SK-N-SH treated with all-trans-retinoic acid at 6 μM for 48 hours (cell line): ENCODE results near the gene C15orf39.

Experiments used
- ATAC-seq: fragments of 200-7000 bp; cut with Tn5 transposase; 3 replicates; pipeline ENCODE4 v1.9.1; 2020; ENCODE audit warnings: mild to moderate bottlenecking, moderate library complexity
- ARNTL ChIP-seq: fragments of 450-650 bp; formaldehyde crosslinking; IDR thresholded peaks from 2 replicates; pipeline ENCODE4 v1.5.0; 2020; ENCODE audit warnings: low read depth, mild to moderate bottlenecking, moderate library complexity, borderline replicate concordance
- BACH2 ChIP-seq: fragments of 250-450 bp; sonication (Bioruptor Pico); IDR thresholded peaks from 2 replicates; pipeline ENCODE4 v1.9.0; 2021; ENCODE audit warnings: mild to moderate bottlenecking, borderline replicate concordance
- CREB5 ChIP-seq: fragments of 250-450 bp; sonication (Bioruptor Pico); IDR thresholded peaks from 2 replicates; pipeline ENCODE4 v1.5.1; 2020; ENCODE audit warnings: low read depth, mild to moderate bottlenecking, moderate library complexity
- CSDC2 ChIP-seq: fragments of 250-450 bp; sonication (Bioruptor Pico); IDR thresholded peaks from 2 replicates; pipeline ENCODE4 v1.5.0; 2020; ENCODE audit warnings: mild to moderate bottlenecking, moderate library complexity
- CSRNP3 ChIP-seq: fragments of 250-450 bp; sonication (Bioruptor Pico); IDR thresholded peaks from 2 replicates; pipeline ENCODE4 v1.5.1; 2021; ENCODE audit warnings: mild to moderate bottlenecking, moderate library complexity
- ESRRG ChIP-seq: fragments of 250-450 bp; sonication (Bioruptor Pico); IDR thresholded peaks from 2 replicates; pipeline ENCODE4 v1.6.1; 2021; ENCODE audit warnings: mild to moderate bottlenecking
- GLIS3 ChIP-seq: fragments of 250-450 bp; sonication (Bioruptor Pico); IDR thresholded peaks from 2 replicates; pipeline ENCODE4 v1.5.0; 2020; ENCODE audit warnings: mild to moderate bottlenecking, moderate library complexity
- ISL1 ChIP-seq: fragments of 250-450 bp; sonication (Bioruptor Pico); IDR thresholded peaks from 2 replicates; pipeline ENCODE4 v2.1.2; 2022; ENCODE audit warnings: mild to moderate bottlenecking, moderate library complexity
- OSR1 ChIP-seq: fragments of 250-450 bp; sonication (Bioruptor Pico); IDR thresholded peaks from 2 replicates; pipeline ENCODE4 v1.8.0; 2022; ENCODE audit warnings: moderate library complexity, mild to moderate bottlenecking, inconsistent platforms
- PATZ1 ChIP-seq: fragments of 250-450 bp; sonication (Bioruptor Pico); IDR thresholded peaks from 2 replicates; pipeline ENCODE4 v1.8.0; 2020; ENCODE audit warnings: mild to moderate bottlenecking, moderate library complexity, borderline replicate concordance
- POU6F1 ChIP-seq: fragments of 250-450 bp; sonication (Bioruptor Pico); IDR thresholded peaks from 2 replicates; pipeline ENCODE4 v1.8.0; 2021; ENCODE audit warnings: low read depth, mild to moderate bottlenecking, moderate library complexity, borderline replicate concordance
- PPARA ChIP-seq: fragments of 250-450 bp; sonication (Bioruptor Pico); IDR thresholded peaks from 2 replicates; pipeline ENCODE4 v1.5.0; 2020; ENCODE audit warnings: mild to moderate bottlenecking, borderline replicate concordance
- RARB ChIP-seq: fragments of 250-450 bp; sonication (Bioruptor Pico); IDR thresholded peaks from 2 replicates; pipeline ENCODE4 v1.8.0; 2021; ENCODE audit warnings: mild to moderate bottlenecking, moderate library complexity
- SNAI2 ChIP-seq: fragments of 250-450 bp; sonication (Bioruptor Pico); IDR thresholded peaks from 2 replicates; pipeline ENCODE4 v1.5.0; 2020; ENCODE audit warnings: mild to moderate bottlenecking, moderate library complexity
- TOX ChIP-seq: fragments of 250-450 bp; sonication (Bioruptor Pico); IDR thresholded peaks from 2 replicates; pipeline ENCODE4 v1.8.0; 2021; ENCODE audit warnings: mild to moderate bottlenecking, moderate library complexity, borderline replicate concordance
- TSHZ2 ChIP-seq: fragments of 250-450 bp; sonication (Bioruptor Pico); IDR thresholded peaks from 2 replicates; pipeline ENCODE4 v1.5.0; 2020; ENCODE audit warnings: mild to moderate bottlenecking, moderate library complexity
- ZC3H10 ChIP-seq: fragments of 250-450 bp; sonication (Bioruptor Pico); IDR thresholded peaks from 2 replicates; pipeline ENCODE4 v1.5.1; 2021; ENCODE audit warnings: mild to moderate bottlenecking, moderate library complexity
- ZFP3 ChIP-seq: fragments of 250-450 bp; sonication (Bioruptor Pico); IDR thresholded peaks from 2 replicates; pipeline ENCODE4 v1.5.0; 2020; ENCODE audit warnings: mild to moderate bottlenecking, moderate library complexity
- ZFP30 ChIP-seq: fragments of 450-650 bp; formaldehyde crosslinking; IDR thresholded peaks from 2 replicates; pipeline ENCODE4 v1.5.0; 2022; ENCODE audit warnings: mild to moderate bottlenecking, moderate library complexity
- ZNF565 ChIP-seq: fragments of 450-650 bp; formaldehyde crosslinking; conservative IDR thresholded peaks from 2 replicates; pipeline ENCODE4 v1.5.0; 2020; ENCODE audit warnings: low read depth, mild to moderate bottlenecking, moderate library complexity
- ZNF70 ChIP-seq: fragments of 450-650 bp; formaldehyde crosslinking; IDR thresholded peaks from 2 replicates; pipeline ENCODE4 v1.5.0; 2020; ENCODE audit warnings: mild to moderate bottlenecking, moderate library complexity
- ZNF8 ChIP-seq: fragments of 450-650 bp; formaldehyde crosslinking; IDR thresholded peaks from 2 replicates; pipeline ENCODE4 v1.5.0; 2020; ENCODE audit warnings: mild to moderate bottlenecking, moderate library complexity

Gene C15orf39

GRCh38 chr15:75209289-75209676 is 7.6 kb downstream of the C15orf39 start:
- TF ChIP-seq POU6F1 (no peak), GLIS3 (CRISPR knock-in tag) (no peak), ZNF565 (no peak), ZFP30 (CRISPR knock-in tag) (no peak), ZNF70 (CRISPR knock-in tag) (no peak)
- ATAC-seq = no peak

GRCh38 chr15:75210811-75211230 is 9.1 kb downstream of the C15orf39 start:
- no peak for ATAC-seq
- TF ChIP-seq ZNF565 (no peak), ZNF8 (CRISPR knock-in tag) (no peak), CSDC2 (CRISPR knock-in tag) (no peak), ZNF70 (CRISPR knock-in tag) (no peak), BACH2 (CRISPR knock-in tag) (no peak), ZC3H10 (CRISPR knock-in tag) (no peak), ARNTL (CRISPR knock-in tag) (no peak), PATZ1 (no peak), CSRNP3 (no peak), ZFP30 (CRISPR knock-in tag) (no peak), RARB (CRISPR knock-in tag) (no peak), ZFP3 (no peak), ISL1 (no peak), GLIS3 (CRISPR knock-in tag) (no peak), PPARA (CRISPR knock-in tag) (no peak), OSR1 (CRISPR knock-in tag) (no peak), SNAI2 (CRISPR knock-in tag) (no peak)
- TF ChIP-seq, all 23 proteins: peak for 0

- no peak for TF ChIP-seq PATZ1
- no peak for TF ChIP-seq ZNF8 (CRISPR knock-in tag)
- TF ChIP-seq CSDC2 (CRISPR knock-in tag) = no peak
- no peak for TF ChIP-seq TOX (CRISPR knock-in tag)
- TF ChIP-seq ZNF70 (CRISPR knock-in tag) = no peak
- no peak for TF ChIP-seq ESRRG (CRISPR knock-in tag)
- no peak for TF ChIP-seq RARB (CRISPR knock-in tag)
- TF ChIP-seq ZNF565 = no peak
- no peak for TF ChIP-seq ZFP3
- TF ChIP-seq POU6F1 = no peak
- no peak for TF ChIP-seq ZC3H10 (CRISPR knock-in tag)
- TF ChIP-seq OSR1 (CRISPR knock-in tag) = no peak
- no peak for TF ChIP-seq CREB5 (CRISPR knock-in tag)
- TF ChIP-seq ISL1 = no peak
- no peak for TF ChIP-seq PPARA (CRISPR knock-in tag)
- no peak for TF ChIP-seq ZFP30 (CRISPR knock-in tag)
- TF ChIP-seq ARNTL (CRISPR knock-in tag) = no peak
- TF ChIP-seq BACH2 (CRISPR knock-in tag) = no peak
- no peak for TF ChIP-seq GLIS3 (CRISPR knock-in tag)
- TF ChIP-seq TSHZ2 (CRISPR knock-in tag) = no peak
- ATAC-seq = no peak
Observed at GRCh38 chr15:75211436-75212199, 9.9 kb downstream of the C15orf39 start.
